ENCODE data around the gene OR13J1.
A peak's percentile ranks its signal among the peaks of the same experiment; 100 is the strongest.

OR13J1 gene

DNA sequence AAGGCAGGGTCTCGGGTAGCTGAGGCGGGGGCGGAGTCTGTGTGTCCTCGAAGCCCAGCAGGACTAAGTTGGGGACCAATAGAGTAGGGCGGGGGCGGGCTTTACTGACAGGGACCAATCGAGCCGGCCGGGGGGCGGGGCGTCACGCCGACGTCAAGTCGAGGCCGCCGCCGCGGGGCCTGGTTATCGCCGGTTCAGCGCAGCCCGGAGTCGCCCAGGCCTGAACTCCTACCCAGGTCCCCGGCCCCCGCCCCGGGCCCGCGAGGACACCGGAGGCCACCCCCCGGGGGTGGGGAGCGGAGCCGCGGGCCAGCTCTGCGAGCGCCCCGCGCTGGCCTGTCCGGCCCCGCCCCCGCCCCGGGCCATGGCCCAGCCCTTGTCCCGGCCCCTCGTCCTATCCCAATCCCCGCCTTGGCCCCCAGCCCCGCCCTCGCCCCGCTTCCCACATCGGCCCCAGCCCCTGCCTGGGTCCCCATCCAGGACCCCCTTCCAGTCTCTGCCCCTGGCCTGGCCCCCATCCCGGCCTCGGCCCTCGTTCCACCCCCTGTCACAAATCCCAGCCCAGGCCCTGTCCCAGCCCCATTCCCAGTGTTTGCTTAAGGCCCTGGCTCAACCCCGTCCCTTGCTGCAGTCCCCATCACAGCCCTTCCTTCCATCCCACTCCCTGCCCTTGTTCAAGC, 41.0 kb downstream of the OR13J1 start, which contains the start of gene TMEM8B:
TMEM8B (plus strand) TSS at position 145 of the 680 bp plus-strand sequence; CDS start at position 365, 220 bp downstream.
- DNase-seq, result peak; percentile 77

DNA sequence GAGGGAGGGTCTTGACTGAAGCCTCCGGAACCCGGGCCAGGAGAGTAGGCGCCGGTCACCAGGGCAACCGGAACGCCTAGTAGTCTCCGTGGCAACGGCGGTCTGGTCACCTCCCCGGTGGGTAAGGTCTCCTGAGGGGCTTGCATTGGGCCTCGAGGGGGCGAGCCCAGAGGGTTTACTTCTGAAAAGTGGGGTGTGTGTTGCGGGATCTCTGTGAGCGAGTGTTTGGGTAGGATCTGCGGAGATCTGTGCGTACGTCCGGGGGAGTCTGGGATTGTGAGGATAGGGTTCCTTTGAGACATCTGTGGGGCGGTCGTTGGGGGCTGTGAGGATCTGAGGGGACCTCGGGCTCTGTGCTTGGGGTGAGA, 41.5 kb downstream of the OR13J1 start, which contains the start of gene FAM221B:
FAM221B (minus strand) TSS at position 17 of the 368 bp plus-strand sequence. CDS start 2,571 bp downstream, outside the sequence.
- DNase-seq, result peak; percentile 45

DNA sequence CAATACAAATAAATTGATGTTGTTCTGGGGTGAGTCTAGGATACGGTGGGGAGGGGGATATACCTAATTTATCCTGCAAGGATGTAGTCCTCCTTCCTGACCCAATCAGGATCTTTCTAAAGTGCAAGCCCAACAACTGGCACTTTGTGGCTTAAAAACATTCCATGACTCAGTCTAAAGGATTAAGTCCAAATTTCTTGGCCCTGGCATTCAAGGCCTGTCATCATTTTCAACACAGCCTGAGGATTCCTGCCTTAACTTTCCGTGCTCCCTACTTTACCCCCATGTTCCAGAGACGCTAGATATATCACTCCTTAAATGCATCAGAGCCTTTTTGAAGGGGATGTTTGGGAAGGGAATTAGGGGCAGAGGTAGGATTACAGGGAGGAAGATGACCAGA, 42.7 kb downstream of the OR13J1 start:
- DNase-seq, result no peak

DNA sequence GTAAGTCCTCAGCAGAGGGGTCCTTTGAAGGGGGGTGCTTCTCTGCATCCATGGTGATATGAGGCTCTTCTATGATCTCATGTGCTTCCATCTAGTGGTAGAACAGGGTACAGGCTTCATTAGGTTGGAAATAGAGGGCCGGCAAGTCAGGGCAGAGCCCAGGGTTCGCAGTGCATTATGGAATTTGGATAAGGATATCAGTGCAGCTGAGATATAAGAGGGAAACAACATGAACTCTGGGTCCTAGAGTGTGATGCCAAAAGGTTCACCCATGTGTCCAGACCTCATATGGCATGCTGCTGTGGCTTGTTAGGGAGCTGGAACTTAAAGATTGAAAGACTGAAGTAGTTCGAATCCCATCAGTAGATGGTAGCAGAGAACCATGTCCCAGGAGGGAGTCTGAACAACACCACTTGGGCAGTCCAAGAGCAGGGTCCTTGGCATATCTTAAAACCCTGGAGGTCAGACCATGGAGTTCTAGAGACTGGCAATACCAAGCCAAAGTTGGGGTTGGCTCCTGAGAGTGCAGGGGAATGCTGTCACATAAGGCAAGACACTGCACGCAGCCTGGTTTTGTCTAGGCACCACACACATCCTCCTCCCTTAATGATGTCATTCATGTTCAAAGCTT, 44.0 kb downstream of the OR13J1 start:
- peak; percentile 36 for DNase-seq

DNA sequence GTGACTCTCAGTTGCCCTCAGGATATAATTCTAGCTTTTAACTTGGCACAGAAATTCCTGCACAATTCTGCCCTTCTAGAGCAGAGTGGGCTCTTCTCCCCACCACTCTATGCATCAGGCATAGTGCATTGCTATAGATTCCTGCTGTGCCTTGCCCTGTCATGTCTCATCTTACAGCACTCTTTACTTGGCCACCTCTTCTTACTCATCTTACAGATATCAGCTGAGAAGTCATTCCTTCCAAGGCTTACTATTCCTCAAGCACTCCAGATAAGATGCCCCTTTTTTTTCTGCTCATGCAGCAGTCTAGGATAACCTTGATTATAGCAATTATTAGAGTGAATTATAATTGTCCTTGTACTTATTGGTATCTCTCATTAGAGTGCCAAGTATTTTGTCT, 47.3 kb downstream of the OR13J1 start:
- no peak for DNase-seq

DNA sequence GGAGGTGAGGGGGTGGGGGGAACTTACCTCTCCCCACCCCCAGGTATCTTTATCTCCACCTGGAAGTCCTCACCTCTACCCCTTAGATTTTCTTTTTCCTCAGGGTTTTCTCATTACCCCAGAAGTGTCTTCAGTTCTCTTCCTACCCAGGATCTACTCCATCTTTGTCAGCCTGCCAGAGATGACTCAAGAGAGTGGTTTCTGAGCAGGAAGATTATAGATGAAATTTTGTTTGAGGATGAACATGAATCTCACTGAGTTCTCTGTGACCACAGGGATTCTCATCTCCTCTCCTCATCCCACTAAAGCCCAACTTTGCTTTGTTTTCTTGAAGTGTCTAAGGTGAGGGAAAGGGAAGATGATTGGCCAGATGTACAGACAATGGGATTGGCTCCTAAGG, 50.1 kb downstream of the OR13J1 start:
- no peak for DNase-seq
